ENCODE data around the gene B4GALNT3. TPM values are rescaled to one million over a fixed set of nuclear protein-coding genes. Genes with fewer than 3 reads are reported as not detected.

Gene B4GALNT3
- total and polyA plus RNA-seq, 2 of the 13 experiments (the other 11 are each of a cell fraction or from before 2014, with no cell fraction given), result 3.2 to 4.4 TPM

GRCh38 chr12:583251-583869 lies 123.6 kb downstream of the B4GALNT3 start (continued):
- TF ChIP-seq PRDM15 (CRISPR knock-in tag; IDR thresholded peaks at IDR 0.05), result no peak
- peak; percentile 39; the same call in 1 of the 2 replicates for TF ChIP-seq ZNF335 (CRISPR knock-in tag; IDR thresholded peaks at IDR 0.05)
- no peak for TF ChIP-seq ZNF513 (CRISPR knock-in tag; conservative IDR thresholded peaks at IDR 0.05)
- no peak; the same call in 1 of the 2 replicates for TF ChIP-seq STAG1 (CRISPR knock-in tag; IDR thresholded peaks at IDR 0.05)
- peak; percentile 61 for TF ChIP-seq DRAP1 (CRISPR knock-in tag; IDR thresholded peaks at IDR 0.05)
- peak; percentile 98 for TF ChIP-seq ZNF292 (CRISPR knock-in tag; IDR thresholded peaks at IDR 0.05; ENCODE audit: borderline replicate concordance, low read depth)
- TF ChIP-seq ZNF503 (CRISPR knock-in tag; IDR thresholded peaks at IDR 0.05), result peak; percentile 86; the same call in 1 of the 2 replicates
- no peak for TF ChIP-seq AHR (CRISPR knock-in tag; IDR thresholded peaks at IDR 0.05)
- TF ChIP-seq HNRNPLL (IDR thresholded peaks at IDR 0.05; ENCODE audit: low read depth, low read length, poor library complexity, severe bottlenecking), result no peak
- peak; percentile 96 for TF ChIP-seq HDAC1 (CRISPR knock-in tag; IDR thresholded peaks at IDR 0.05)
- TF ChIP-seq SIN3A (IDR thresholded peaks at IDR 0.05; ENCODE audit: borderline replicate concordance, low read depth, low read length), result peak; percentile 83; the same call in 1 of the 2 replicates
- peak; percentile 16; the same call in 1 of the 2 replicates for TF ChIP-seq NFYC (CRISPR knock-in tag; IDR thresholded peaks at IDR 0.05)
- no peak for TF ChIP-seq ZNF816 (CRISPR knock-in tag; IDR thresholded peaks at IDR 0.05; ENCODE audit: borderline replicate concordance)
- peak; percentile 56 for TF ChIP-seq HMGXB3 (CRISPR knock-in tag; IDR thresholded peaks at IDR 0.05; ENCODE audit: borderline replicate concordance)
- peak; percentile 79 for TF ChIP-seq TFDP2 (CRISPR knock-in tag; IDR thresholded peaks at IDR 0.05)
